Hepatocyte (in vitro differentiated cells): ENCODE measurements around the gene WLS. TPM values are rescaled to one million over a fixed set of nuclear protein-coding genes. Genes with fewer than 3 reads are reported as not detected.

Experiments used
- DNase-seq: peaks from one replicate; pipeline ENCODE4 v3.0.0-alpha.2; 2016; ENCODE audit warnings: low spot score
- H2AFZ ChIP-seq: fragments of 200-600 bp; sonication (generic); 2 replicates; pipeline ENCODE4 v1.6.0; 2016; ENCODE audit warnings: antibody characterized with exemption, mild to moderate bottlenecking
- H3K27ac ChIP-seq: fragments of 200-600 bp; sonication (generic); 2 replicates; pipeline ENCODE4 v1.5.1; 2016; ENCODE audit warnings: mild to moderate bottlenecking
- H3K27me3 ChIP-seq: fragments of 200-600 bp; sonication (generic); 2 replicates; pipeline ENCODE4 v1.6.1; 2016
- H3K36me3 ChIP-seq: fragments of 200-600 bp; sonication (generic); replicated peaks from 2 replicates; pipeline ENCODE4 v1.5.1; 2016; ENCODE audit warnings: low read depth; ENCODE audit not compliant: insufficient read depth
- H3K4me1 ChIP-seq: fragments of 200-600 bp; sonication (generic); 2 replicates; pipeline ENCODE4 v1.5.1; 2016; ENCODE audit warnings: mild to moderate bottlenecking, moderate library complexity; ENCODE audit not compliant: insufficient read depth
- H3K4me2 ChIP-seq: fragments of 200-600 bp; sonication (generic); 2 replicates; pipeline ENCODE4 v1.6.0; 2016
- H3K4me3 ChIP-seq: fragments of 200-600 bp; sonication (generic); 2 replicates; pipeline ENCODE4 v1.5.1; 2016; ENCODE audit warnings: mild to moderate bottlenecking
- H3K79me2 ChIP-seq: fragments of 200-600 bp; sonication (generic); 2 replicates; pipeline ENCODE4 v1.6.0; 2017; ENCODE audit warnings: mild to moderate bottlenecking
- H3K9me2 ChIP-seq: fragments of 200-600 bp; sonication (generic); replicated peaks from 2 replicates; pipeline ENCODE4 v1.6.0; 2017; ENCODE audit warnings: mild to moderate bottlenecking; ENCODE audit not compliant: insufficient read depth
- H3K9me3 ChIP-seq: fragments of 200-600 bp; sonication (generic); 2 replicates; pipeline ENCODE4 v1.5.1; 2016; ENCODE audit warnings: low read depth, mild to moderate bottlenecking
- H4K20me1 ChIP-seq: fragments of 200-600 bp; sonication (generic); 2 replicates; pipeline ENCODE4 v1.6.0; 2016; ENCODE audit warnings: mild to moderate bottlenecking; ENCODE audit not compliant: insufficient read depth, poor library complexity, severe bottlenecking
- CTCF ChIP-seq: fragments of 200-600 bp; sonication (generic); IDR thresholded peaks from 2 replicates; pipeline ENCODE4 v1.5.1; 2016; ENCODE audit warnings: antibody characterized with exemption, mild to moderate bottlenecking; ENCODE audit not compliant: poor library complexity
- EZH2 ChIP-seq: fragments of 200-600 bp; sonication (generic); IDR thresholded peaks from 2 replicates; pipeline ENCODE4 v1.6.1; 2016; ENCODE audit warnings: antibody characterized with exemption, mild to moderate bottlenecking, borderline replicate concordance
- EZH2phosphoT487 ChIP-seq: fragments of 200-600 bp; sonication (generic); IDR thresholded peaks from one replicate; pipeline ENCODE4 v1.6.1; 2018; ENCODE audit warnings: antibody characterized with exemption, mild to moderate bottlenecking, low read depth, moderate library complexity; ENCODE audit not compliant: unreplicated experiment, severe bottlenecking
- WGBS: methylation state at CpG from one replicate; pipeline ENCODE4 v1.1.6; 2016; ENCODE audit warnings: low lambda C conversion rate; ENCODE audit errors: missing lambda C conversion rate; 5-methylcytosine and 5-hydroxymethylcytosine counted together
- polyA plus RNA-seq: library from polyadenylated mRNA; unstranded; fragments of >200 nt; fragmentation: Nextera tagmentation; extraction: Ambion mirVana; gene quantifications from 2 replicates; pipeline ENCODE4 v1.2.1, GENCODE V29; 2016
- total RNA-seq: library from RNA; depleted of rRNA; stranded (reverse); fragments of >200 nt; gene quantifications from 2 replicates; pipeline ENCODE4 v1.2.3, GENCODE V29; 2014

The WLS gene
- total and polyA plus RNA-seq, 2 experiments from 2014 or later: 79.9 to 102 TPM

- WGBS: 97% methylated on average over 8 of the region's 8 CpGs
- Histone ChIP-seq H3K79me2 (no peaks in the 10 kb centered on the region), H3K4me3 (no peak overlapping the region), H3K36me3 (no peaks in the 10 kb centered on the region), H3K27ac (no peak overlapping the region), H3K4me1 (no peaks in the 10 kb centered on the region), H3K27me3 (no peaks in the 10 kb centered on the region), H4K20me1 (no peaks in the 10 kb centered on the region), H3K9me3 (no peaks in the 10 kb centered on the region), H2AFZ (no peak overlapping the region), H3K9me2 (no peaks in the 10 kb centered on the region), H3K4me2 (no peak overlapping the region)
- DNase-seq: no peak
- TF ChIP-seq EZH2 (no peak), CTCF (no peak), EZH2phosphoT487 (no peak)
These were observed 99.7 kb downstream of the WLS start for GRCh38 chr1:68132426-68133130.

- no peaks in the 10 kb centered on the region for H3K36me3 ChIP-seq
- no peak overlapping the region for H3K27ac ChIP-seq
- H3K4me2 ChIP-seq: no peak overlapping the region
- DNase-seq: no peak
- no peaks in the 10 kb centered on the region for H3K4me1 ChIP-seq
- H3K9me3 ChIP-seq: no peaks in the 10 kb centered on the region
- H3K27me3 ChIP-seq: no peaks in the 10 kb centered on the region
- no peak overlapping the region for H2AFZ ChIP-seq
- no peaks in the 10 kb centered on the region for H4K20me1 ChIP-seq
- H3K4me3 ChIP-seq: no peak overlapping the region
- H3K9me2 ChIP-seq: no peaks in the 10 kb centered on the region
- 100% methylated on average over 3 of the region's 3 CpGs for whole genome bisulfite sequencing
- TF ChIP-seq EZH2: no peak
- TF ChIP-seq EZH2phosphoT487: no peak
- TF ChIP-seq CTCF: no peak
- no peaks in the 10 kb centered on the region for H3K79me2 ChIP-seq
These were observed 101.1 kb downstream of the WLS start for GRCh38 chr1:68131261-68131660.

GRCh38 chr1:68129536-68130250 lies 102.6 kb downstream of the WLS start:
- H3K27ac ChIP-seq: no peak overlapping the region
- H3K79me2 ChIP-seq: no peaks in the 10 kb centered on the region
- H3K9me2 ChIP-seq: no peaks in the 10 kb centered on the region
- no peak overlapping the region for H3K4me2 ChIP-seq
- no peak for DNase-seq
- TF ChIP-seq CTCF (no peak), EZH2phosphoT487 (no peak), EZH2 (no peak)
- no peak overlapping the region for H3K4me3 ChIP-seq
- no peaks in the 10 kb centered on the region for H3K27me3 ChIP-seq
- WGBS: 83% methylated on average over 6 of the region's 6 CpGs
- H2AFZ ChIP-seq: no peak overlapping the region
- no peaks in the 10 kb centered on the region for H3K4me1 ChIP-seq
- no peaks in the 10 kb centered on the region for H4K20me1 ChIP-seq
- H3K9me3 ChIP-seq: no peaks in the 10 kb centered on the region
- H3K36me3 ChIP-seq: no peaks in the 10 kb centered on the region
